NCI-H1694 treated with DMSO at 0.1 percent for 48 hours (cell line): ENCODE data around the gene NYNRIN.
"Not testable (repeated sequence)": the region's sequence is repeated elsewhere in the genome, so short reads cannot be mapped to it uniquely, and the experiment has no call there.

ENCODE experiments used
- DNase-seq: peaks from one replicate; lab custom pipeline; 2025; lab: John Stamatoyannopoulos, UW

The NYNRIN gene

GRCh38 chr14:24369907-24370687 lies 28.7 kb upstream of the NYNRIN start:
- DNase-seq: no peak

GRCh38 chr14:24370748-24371147 lies 28.1 kb upstream of the NYNRIN start:
- no peak for DNase-seq

GRCh38 chr14:24371605-24372004 lies 27.2 kb upstream of the NYNRIN start:
- DNase-seq: not testable (repeated sequence)

GRCh38 chr14:24372701-24373416 lies 25.9 kb upstream of the NYNRIN start:
- DNase-seq: no peak

- DNase-seq: no peak
Observed at GRCh38 chr14:24376448-24377070, 22.2 kb upstream of the NYNRIN start.

GRCh38 chr14:24377126-24377525 lies 21.7 kb upstream of the NYNRIN start:
- no peak for DNase-seq

GRCh38 chr14:24377657-24378056 lies 21.1 kb upstream of the NYNRIN start:
- DNase-seq: no peak

GRCh38 chr14:24378327-24378726 lies 20.5 kb upstream of the NYNRIN start:
- DNase-seq: no peak

- DNase-seq: no peak
Observed at GRCh38 chr14:24378981-24379906, 19.6 kb upstream of the NYNRIN start.

GRCh38 chr14:24379907-24380730 lies 18.7 kb upstream of the NYNRIN start:
- no peak for DNase-seq

- peak; percentile 97 for DNase-seq
Observed at GRCh38 chr14:24381363-24382063, 17.3 kb upstream of the NYNRIN start.

GRCh38 chr14:24382064-24382371 lies 16.8 kb upstream of the NYNRIN start:
- peak; percentile 67 for DNase-seq

GRCh38 chr14:24384169-24384568 lies 14.6 kb upstream of the NYNRIN start:
- no peak for DNase-seq

GRCh38 chr14:24385524-24385923 lies 13.3 kb upstream of the NYNRIN start:
- no peak for DNase-seq

GRCh38 chr14:24387009-24387345 lies 11.8 kb upstream of the NYNRIN start:
- DNase-seq: no peak

GRCh38 chr14:24387579-24387978 lies 11.2 kb upstream of the NYNRIN start:
- DNase-seq: not testable (repeated sequence)

GRCh38 chr14:24388474-24389179 lies 10.2 kb upstream of the NYNRIN start:
- DNase-seq: no peak

- DNase-seq: no peak
Observed at GRCh38 chr14:24389226-24389848, 9.5 kb upstream of the NYNRIN start.

GRCh38 chr14:24390701-24391468 lies 7.9 kb upstream of the NYNRIN start:
- DNase-seq: no peak
